GM12872 (cell line): ENCODE measurements around the gene ZNF83.

ENCODE experiments used
- CTCF ChIP-seq: IDR thresholded peaks from 3 replicates; pipeline ENCODE4 v1.5.1; 2011; ENCODE audit warnings: low read depth, mild to moderate bottlenecking, low read length, moderate library complexity; ENCODE audit not compliant: insufficient read depth

Gene ZNF83

GRCh38 chr19:52638601-52639000 lies 446 bp upstream of the ZNF83 start:
- no peak for TF ChIP-seq CTCF

GRCh38 chr19:52635786-52636570 lies 2.2 kb downstream of the ZNF83 start:
- no peak for TF ChIP-seq CTCF

GRCh38 chr19:52626915-52627314 lies 11.2 kb downstream of the ZNF83 start:
- no peak for TF ChIP-seq CTCF

GRCh38 chr19:52622261-52622660 lies 15.9 kb downstream of the ZNF83 start:
- TF ChIP-seq CTCF = no peak

- no peak for TF ChIP-seq CTCF
Observed at GRCh38 chr19:52621376-52621775, 16.8 kb downstream of the ZNF83 start.

GRCh38 chr19:52613299-52613906 lies 24.8 kb downstream of the ZNF83 start:
- TF ChIP-seq CTCF = no peak

GRCh38 chr19:52603558-52604207 lies 34.5 kb downstream of the ZNF83 start:
- TF ChIP-seq CTCF = no peak
